HG03439 (cell line): ENCODE data around the gene CEP57L1.
"Not testable (repeated sequence)": the region's sequence is repeated elsewhere in the genome, so short reads cannot be mapped to it uniquely, and the experiment has no call there.

Experiments
- ATAC-seq: cut with Tn5 transposase; IDR thresholded peaks from one replicate; pipeline ENCODE4 v1.9.1; 2021; ENCODE audit warnings: mild to moderate bottlenecking, moderate library complexity; ENCODE audit not compliant: unreplicated experiment

Gene CEP57L1

DNA sequence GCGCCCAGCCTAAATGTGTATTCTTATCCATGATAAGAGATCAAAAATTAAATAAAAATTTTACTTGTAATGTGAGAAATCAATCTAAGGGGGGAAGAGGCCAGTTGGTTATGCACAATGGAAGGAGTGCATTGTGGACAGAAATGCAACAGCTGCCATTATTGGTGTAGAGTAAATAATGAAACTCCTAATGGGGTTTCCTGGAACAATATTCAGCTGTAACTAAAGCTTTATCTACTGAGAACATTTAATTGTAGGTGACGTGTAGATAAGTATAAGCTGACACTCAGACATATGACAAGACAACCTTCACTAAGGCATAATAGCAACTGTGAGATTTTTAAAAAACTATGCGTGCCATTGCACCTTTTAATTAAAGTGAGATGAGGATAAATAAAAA, 71.4 kb downstream of the CEP57L1 start:
- no peak for ATAC-seq

- no peak for ATAC-seq
These were observed 72.3 kb downstream of the CEP57L1 start for GRCh38 chr6:109167562-109167961.

GRCh38 chr6:109170333-109170732, 75.0 kb downstream of the CEP57L1 start:
- no peak for ATAC-seq

GRCh38 chr6:109172101-109172746, 76.9 kb downstream of the CEP57L1 start:
- no peak for ATAC-seq

DNA sequence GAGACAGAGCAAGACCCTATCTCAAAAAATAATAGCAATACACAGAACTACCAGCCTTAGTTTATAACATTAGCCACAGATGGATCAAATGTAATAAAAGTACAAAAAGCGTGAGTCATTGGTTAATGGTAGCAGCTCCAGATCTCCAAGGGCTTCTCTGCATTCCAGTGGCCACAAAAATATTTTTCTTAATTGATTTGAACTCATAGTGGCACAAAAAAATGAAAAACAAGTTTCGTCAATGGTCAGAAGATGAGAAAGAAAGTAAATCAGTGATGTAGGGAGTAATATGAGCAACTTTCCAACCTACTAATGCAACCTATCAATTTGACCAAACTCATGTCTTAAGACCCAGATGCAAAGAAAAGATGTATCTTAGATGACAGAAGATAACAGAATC, 79.6 kb downstream of the CEP57L1 start:
- ATAC-seq, result no peak

- no peak for ATAC-seq
These were observed 83.6 kb downstream of the CEP57L1 start for GRCh38 chr6:109178921-109179320.

- no peak for ATAC-seq
These were observed 84.2 kb downstream of the CEP57L1 start for GRCh38 chr6:109179507-109179906.

DNA sequence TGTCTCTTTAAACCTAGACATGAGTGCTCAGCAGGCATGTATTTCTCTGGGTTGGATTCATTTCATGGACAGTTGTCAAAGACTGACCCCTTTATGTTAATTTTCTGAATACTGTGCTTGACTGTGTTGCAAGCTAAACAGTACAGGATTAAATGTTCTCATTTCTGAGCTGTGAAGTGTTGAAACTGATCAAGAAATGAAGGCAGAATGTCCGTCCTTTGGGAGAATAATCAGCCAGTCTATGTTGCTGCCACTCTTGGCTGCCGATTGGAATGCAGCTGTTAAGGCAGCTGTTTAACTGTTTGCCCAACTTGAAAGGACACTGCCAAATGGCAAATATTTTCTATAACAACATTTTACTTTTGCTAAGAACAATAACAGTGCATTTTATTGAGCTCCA, 87.3 kb downstream of the CEP57L1 start:
- ATAC-seq, result no peak

DNA sequence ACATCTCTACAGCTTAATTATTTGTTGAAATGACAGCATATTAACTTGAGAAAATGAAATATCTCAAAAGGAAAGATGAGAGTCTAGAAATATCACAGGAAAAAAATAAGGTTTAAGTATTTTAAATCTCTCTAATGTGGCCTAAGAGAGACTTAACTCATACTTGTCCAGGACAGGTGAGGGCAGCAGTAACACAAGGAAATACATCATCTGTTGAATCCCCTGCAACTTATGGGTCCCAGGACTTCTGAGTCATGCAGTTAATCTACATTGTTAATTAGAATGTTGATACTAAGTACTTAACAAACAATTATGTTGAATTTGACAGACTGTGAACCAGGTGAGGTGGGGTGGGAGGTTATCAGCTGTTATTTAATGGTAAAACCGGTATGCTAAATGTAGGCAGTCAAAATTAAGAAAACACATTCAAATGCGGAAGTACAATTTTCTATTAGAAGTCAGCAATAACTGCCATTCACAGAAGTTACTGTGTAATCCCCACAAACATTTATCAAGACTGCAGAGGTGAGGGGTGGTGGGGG, 87.9 kb downstream of the CEP57L1 start:
- ATAC-seq, result no peak

DNA sequence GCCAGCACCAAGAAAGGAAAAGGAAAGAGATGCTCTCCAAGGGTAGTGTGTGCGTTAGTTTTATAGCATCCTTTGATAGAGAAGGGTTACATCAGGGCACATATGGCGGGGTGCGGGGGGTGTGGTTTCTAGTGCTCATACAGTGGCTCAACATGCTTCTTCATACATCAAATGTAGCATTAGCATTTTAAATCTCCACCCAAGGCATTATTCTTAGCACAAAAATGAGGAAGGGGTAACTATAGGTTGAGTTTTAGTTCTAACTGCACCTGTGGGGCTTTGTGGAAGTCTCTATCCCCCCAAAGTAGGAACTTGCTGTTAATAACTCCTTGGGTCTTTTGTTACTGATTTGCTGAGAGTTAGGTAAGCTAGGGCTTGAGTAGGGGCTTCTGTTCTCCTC, 89.3 kb downstream of the CEP57L1 start:
- ATAC-seq, result no peak

DNA sequence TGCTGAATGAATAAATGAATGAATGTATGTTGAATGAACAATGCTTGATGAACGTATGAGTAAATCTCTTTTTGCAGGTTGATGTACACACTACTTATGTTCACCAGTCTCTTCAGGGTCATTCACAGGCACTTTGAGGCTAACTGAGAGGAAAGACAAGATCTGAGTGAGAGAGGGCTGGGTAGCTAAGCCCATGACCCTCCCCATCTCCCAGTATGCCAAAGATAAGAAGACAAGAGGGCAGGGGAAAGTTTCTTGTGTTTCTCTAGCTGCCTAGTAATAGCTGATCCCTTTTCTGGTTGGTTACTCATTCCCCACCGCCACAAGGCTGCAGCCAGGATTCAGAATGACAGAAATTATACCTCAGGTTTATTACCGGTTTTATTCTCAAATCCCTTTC, 90.7 kb downstream of the CEP57L1 start:
- no peak for ATAC-seq

DNA sequence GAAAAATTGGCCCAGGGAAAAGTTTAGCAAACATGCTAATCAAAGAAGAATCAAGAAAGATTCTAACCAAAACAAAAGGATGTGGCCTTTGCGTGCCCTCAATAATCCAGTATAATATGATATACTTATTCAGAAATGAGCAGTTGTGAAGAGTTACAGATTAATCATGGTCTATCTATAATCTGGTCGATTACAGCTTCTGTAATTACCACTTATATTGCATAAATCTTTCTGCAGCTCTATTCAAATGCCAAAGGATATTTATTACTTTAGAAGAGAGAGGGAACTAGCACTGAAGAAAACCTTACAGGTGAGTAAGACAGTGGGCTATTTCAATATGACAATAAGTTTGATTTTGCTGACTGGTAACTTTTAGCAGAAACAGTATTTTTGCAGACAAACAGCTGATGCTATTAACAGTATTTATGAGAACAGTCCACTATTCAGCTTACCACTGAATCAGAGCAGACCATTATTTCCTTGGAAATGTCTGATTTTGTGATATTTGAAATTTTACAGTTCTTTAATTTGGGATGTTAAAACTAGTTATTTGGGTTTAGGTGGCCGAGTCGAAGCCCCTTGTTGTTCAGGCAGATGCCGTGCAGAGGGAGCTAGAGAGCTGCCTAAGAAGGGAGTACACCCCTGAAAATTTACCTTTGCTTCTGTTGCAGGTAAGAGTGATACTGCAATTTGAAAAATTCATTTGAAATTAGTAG, 92.2 kb downstream of the CEP57L1 start:
- no peak for ATAC-seq

DNA sequence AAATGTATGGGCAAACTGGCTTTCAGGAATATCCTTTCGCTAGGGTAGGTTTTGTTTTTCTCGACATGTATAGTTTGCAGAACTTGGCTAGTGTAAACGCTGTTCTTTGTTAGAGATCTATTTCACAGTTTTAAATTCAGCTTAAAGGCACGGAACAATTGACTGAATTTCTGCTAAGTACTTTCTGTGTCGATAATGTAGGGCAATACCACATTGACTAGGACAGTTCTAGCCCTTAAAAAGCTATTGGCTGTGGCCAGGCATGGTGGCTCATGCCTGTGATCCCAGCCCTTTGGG, 92.8 kb downstream of the CEP57L1 start:
- no peak for ATAC-seq

DNA sequence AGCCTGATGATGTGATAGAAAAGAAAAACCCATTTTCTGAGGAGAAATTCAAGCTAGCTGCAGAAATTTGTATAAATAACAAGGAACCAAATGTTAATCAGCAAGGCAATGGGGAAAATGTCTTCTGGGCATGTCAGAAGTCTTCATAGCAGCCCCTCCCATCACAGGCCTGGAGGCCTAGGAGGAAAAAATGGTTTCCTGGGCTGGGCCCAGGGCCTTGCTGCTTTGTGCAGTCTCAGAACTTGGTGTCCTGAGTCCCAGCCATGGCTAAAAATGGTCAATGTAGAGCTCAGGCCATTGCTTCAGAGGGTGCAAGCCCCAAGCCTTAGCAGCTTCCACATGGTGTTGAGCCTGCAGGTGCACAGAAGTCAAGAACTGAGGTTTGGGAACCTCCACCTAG, 96.1 kb downstream of the CEP57L1 start:
- ATAC-seq, result not testable (repeated sequence)

- no peak for ATAC-seq
These were observed 97.6 kb downstream of the CEP57L1 start for GRCh38 chr6:109192865-109193264.

DNA sequence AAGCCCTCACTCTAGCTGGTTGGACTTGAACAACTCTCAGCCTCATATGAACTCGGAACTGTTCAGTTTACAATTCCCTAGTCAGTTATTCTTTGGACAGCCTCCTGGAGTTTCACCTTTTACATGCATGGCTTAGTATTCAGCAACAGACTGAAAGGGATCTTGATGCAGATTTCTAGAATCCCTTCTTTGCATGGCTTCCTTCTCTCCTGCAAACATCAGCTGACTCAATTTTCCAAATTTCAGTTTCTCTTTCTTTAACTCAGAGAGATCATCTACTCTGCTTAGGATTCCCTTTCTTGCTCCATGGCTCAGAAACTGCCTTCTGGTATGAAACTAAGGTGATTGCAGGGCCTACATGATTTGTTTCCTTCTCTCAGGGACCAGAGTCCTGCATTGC, 99.6 kb downstream of the CEP57L1 start:
- no peak for ATAC-seq

DNA sequence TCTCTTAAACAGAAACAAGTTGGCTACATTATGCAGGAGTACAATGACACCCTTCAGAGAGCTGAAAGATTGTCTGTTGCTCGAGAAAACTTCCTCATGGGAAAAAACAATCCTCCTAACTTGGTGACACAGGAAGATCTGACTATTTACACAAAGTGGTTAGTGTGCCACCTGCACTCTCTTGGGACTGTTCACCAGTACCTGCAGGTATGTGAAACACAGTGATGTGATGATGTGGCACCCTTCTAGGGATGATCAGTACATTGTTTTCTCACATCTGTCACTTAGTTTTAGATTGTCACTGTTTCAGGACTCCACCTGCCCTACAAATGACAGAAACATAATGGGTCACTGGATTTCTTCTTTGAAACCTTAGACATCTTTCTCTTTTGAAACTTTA, 101.8 kb downstream of the CEP57L1 start:
- ATAC-seq, result no peak

DNA sequence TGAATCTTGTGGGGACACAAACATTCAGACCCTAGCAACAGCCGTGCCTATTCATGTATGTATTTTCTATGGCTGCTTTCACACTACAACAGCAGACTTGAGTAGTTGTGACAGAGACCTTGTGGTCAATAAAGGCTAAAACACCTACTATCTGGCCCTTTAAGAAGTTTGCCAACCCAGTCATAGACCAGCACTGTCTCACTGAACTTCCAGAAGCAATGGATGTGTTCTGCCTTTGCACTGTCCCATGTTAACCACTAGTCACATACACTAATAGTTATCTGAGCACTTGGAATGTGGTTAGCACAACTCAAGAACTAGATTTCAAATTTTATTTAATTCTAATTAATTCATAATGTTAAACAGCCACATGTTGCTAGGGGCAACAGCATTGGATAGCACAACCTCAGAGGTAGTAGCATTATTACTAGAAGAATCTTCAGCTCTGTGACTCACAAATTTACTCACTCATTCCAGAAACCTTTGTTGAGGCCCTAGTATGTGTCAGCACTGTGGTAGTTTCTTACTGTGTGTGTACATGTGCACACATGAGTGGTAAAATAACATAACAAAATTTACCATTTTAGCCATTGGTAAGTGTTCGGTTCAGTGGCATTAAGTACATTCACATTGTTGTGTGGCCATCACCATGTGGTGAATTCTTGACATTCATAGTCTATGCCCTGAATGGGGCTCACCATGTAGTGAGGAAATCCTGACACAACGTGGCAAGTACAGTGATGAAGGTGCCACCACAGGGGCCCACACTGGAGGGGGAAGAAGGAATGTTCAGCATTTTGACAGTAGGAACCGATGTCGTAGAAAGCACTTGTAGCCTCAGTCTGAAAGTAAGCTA, 107.3 kb downstream of the CEP57L1 start:
- no peak for ATAC-seq

- no peak for ATAC-seq
These were observed 109.2 kb downstream of the CEP57L1 start for GRCh38 chr6:109204511-109204910.

- ATAC-seq, result no peak
These were observed 117.4 kb downstream of the CEP57L1 start for GRCh38 chr6:109212683-109213082.
